Urothelium cell line (cell line): Measurements from ENCODE around the gene LILRB1.
"Not testable (repeated sequence)": the region's sequence is repeated elsewhere in the genome, so short reads cannot be mapped to it uniquely, and the experiment has no call there.

ENCODE experiments used
- DNase-seq: peaks from one replicate; pipeline ENCODE4 v3.0.0; 2011; ENCODE audit warnings: low spot score, mixed read lengths
- FAIRE-seq: peaks from 2 replicates; lab custom pipeline; 2011; peaks lifted over from hg19 to GRCh38; lab: Jason Lieb, UNC

Gene LILRB1

GRCh38 chr19:54660964-54661363, 30.7 kb downstream of the LILRB1 start:
- FAIRE-seq (no peak), DNase-seq (no peak)

DNA sequence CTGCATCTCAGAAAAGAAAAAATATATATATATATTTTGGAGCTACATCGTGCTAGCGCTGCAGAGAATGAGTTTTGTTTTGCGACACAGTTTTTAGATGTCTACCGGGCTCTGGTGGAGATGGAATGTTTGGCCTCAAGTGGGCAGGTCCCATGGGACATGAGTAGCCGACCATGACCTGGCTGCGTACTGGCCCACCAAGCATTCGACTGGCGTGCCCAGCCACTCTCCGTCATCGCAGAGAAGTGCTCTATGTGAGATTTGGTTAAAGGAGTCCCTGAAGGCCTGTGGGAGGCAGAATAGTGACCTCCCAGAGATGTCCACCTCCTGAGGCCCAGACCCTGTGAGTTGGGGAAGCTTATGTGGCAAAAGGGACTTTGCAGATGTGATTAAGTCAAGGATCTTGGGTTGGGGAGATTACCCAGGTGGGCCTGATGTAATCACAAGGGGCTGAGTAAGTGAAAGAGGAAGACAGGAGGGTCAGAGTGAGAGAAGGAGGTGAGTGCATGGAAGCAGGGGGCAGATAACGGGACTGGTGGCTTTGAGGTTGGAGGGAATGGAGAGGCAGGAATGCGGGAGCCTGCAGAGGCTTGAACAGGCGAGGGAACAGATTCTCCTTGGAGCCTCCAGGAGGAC, 31.7 kb downstream of the LILRB1 start:
- FAIRE-seq = no peak
- DNase-seq = no peak

- no peak for FAIRE-seq
- DNase-seq = no peak
Observed at GRCh38 chr19:54662730-54663129, 32.4 kb downstream of the LILRB1 start, which contains the start of gene LILRB4. LILRB4 (plus strand) TSS chr19:54662985; CDS start chr19:54663034, 49 bp downstream.

DNA sequence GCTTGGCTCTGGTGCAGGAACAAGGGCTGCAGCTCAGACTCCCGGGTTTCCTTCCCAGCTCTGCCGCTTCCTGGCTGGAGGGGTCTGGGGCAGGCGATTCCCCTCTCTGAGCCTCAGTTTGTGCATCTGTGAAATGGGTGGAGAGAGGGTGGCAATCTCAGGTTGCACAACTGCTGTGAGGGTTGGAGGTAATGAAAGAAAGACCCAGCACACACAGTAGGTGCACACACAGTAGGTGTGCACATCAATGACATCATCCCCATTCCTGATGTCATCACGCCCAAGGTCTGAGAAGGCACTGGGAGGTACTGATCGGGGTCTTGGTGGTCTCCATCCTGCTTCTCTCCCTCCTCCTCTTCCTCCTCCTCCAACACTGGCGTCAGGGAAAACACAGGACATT, 35.2 kb downstream of the LILRB1 start:
- FAIRE-seq = no peak

DNA sequence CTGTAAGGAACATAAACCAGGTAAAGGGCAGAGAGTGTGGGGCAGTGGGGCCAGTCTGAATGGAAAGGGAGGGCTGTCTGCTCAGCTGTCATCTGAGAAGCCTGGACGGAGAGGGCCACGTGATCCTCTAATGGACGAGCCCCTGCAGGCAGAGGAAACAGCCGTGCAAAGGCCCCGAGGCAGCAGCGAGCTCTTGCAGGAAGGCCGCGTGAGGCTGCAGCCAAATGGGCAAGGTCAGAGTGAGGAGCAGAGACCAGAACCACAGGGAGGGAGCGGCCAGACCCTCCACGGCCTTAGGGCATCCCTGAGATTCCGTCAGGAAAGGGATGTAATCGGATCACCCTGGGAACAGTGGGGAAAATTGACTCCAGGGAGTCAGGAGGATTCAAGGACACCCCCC, 36.9 kb downstream of the LILRB1 start:
- FAIRE-seq = no peak

More for the DNA sequence above, 35.2 kb downstream of the LILRB1 start:
- no peak for DNase-seq

DNA sequence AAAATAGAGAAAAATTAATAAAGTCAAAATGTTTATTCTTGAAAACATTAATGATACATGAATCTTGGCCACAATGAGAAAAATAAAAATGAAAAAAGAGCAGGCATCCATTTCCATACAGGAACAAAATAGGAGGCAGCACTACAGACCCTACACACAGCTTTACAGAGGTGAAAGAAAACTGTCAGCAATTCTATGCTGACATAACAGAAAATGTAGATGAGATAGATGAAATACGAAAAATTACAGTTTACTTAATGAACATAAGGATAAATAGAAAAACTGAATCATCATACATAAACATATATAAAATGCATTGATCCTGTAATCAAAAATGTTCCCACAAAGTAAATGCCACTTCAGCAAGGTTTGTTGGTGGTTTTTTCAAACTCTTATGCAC, 38.1 kb downstream of the LILRB1 start:
- no peak for DNase-seq
- no peak for FAIRE-seq

More for the DNA sequence above, 36.9 kb downstream of the LILRB1 start:
- no peak for DNase-seq

GRCh38 chr19:54670576-54671357, 40.5 kb downstream of the LILRB1 start:
- DNase-seq (no peak), FAIRE-seq (no peak)

GRCh38 chr19:54673222-54673621, 42.9 kb downstream of the LILRB1 start:
- no peak for DNase-seq
- no peak for FAIRE-seq

DNA sequence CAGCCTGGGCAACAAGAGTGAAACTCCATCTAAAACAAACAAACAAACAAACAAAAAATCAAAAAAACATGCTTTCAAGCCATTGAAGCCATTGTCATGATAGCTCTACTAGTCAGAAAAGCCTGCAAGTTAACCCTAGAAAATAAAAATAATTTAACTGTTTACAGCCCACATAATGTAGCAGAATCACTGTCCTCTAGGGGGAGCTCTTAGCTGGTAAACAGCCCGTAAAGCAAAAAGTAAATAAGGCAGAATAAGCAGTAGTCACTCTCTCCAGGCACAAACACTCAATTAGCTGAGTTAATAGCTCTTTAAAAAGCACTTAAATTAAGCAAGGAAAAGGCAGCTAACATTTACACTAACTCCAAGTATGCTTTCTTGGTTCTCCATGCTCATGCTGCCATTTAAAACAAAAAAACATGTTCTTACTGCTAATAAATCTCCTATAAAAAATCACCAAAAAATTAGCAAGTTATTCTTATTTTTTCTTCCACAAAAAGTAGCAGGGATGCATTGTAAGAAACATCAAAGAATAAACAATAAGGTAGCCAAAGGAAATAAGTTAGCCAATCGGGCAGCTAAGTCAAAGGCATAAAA, 43.8 kb downstream of the LILRB1 start:
- DNase-seq (peak; percentile 48), FAIRE-seq (no peak)

- FAIRE-seq (peak; percentile 77), DNase-seq (peak; percentile 44)
Observed at GRCh38 chr19:54676210-54676834, 46.0 kb downstream of the LILRB1 start.

- FAIRE-seq = no peak
Observed at GRCh38 chr19:54677217-54677616, 46.9 kb downstream of the LILRB1 start.

GRCh38 chr19:54681596-54681995, 51.3 kb downstream of the LILRB1 start:
- not testable (repeated sequence) for FAIRE-seq, DNase-seq

More at GRCh38 chr19:54677217-54677616, 46.9 kb downstream of the LILRB1 start:
- no peak for DNase-seq

- no peak for FAIRE-seq
- no peak for DNase-seq
Observed at GRCh38 chr19:54682306-54682856, 52.1 kb downstream of the LILRB1 start.

DNA sequence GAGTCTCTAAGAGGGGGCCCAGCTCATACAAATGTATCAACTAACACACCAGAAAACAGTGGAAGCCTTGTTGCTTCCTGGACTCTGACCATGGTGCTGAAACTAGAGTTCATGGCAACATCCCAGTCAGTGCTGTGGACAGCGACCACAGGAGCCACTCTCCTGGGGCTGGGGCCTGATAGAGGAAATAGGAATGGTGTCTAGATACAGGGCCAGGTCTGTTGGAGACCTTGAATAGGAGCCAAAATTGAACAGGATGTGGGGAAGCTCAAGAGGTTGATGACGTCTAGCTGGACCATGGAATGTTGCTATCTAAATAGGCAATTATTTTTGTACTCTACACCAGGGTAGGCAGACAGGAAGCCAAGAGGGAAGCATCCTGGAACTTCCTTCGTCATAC, 54.2 kb downstream of the LILRB1 start:
- peak; percentile 79 for DNase-seq
- no peak for FAIRE-seq
